D721Med (cell line): ENCODE results near the gene UQCRQ.

Source experiments
- DNase-seq: peaks from one replicate; pipeline ENCODE4 v3.0.0; 2011; ENCODE audit warnings: low spot score; ENCODE audit not compliant: insufficient read length
- FAIRE-seq: peaks from 2 replicates; lab custom pipeline; 2011; peaks lifted over from hg19 to GRCh38; lab: Jason Lieb, UNC
- TF ChIP-seq, protein P1 (sequence below): IDR thresholded peaks from 2 replicates; pipeline ENCODE4 v1.5.1; 2012; ENCODE audit warnings: mild to moderate bottlenecking, control low read depth; ENCODE audit not compliant: insufficient read depth; ENCODE audit errors: missing control alignments

The UQCRQ gene

DNA sequence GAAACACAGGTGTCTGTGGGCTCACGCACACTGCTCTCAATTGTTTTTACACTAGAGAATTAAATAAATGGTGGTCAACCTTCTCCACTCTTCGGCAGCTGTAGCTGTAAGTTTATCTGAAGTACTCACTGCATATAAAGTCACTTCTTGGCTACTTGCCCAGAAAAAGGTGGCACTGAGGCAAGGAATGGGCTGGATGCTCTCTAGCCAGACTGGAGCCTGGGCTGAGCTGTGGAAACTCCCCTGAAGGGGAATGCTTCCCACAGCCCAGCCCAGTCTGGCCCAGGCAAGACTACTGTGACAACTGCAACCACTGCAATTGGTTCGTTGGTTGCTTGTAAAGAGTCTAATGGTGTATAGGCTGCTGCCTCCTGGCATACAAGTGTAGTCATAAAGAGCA is 11.5 kb downstream of the UQCRQ start:
- DNase-seq, result no peak
- TF ChIP-seq, protein P1, sequence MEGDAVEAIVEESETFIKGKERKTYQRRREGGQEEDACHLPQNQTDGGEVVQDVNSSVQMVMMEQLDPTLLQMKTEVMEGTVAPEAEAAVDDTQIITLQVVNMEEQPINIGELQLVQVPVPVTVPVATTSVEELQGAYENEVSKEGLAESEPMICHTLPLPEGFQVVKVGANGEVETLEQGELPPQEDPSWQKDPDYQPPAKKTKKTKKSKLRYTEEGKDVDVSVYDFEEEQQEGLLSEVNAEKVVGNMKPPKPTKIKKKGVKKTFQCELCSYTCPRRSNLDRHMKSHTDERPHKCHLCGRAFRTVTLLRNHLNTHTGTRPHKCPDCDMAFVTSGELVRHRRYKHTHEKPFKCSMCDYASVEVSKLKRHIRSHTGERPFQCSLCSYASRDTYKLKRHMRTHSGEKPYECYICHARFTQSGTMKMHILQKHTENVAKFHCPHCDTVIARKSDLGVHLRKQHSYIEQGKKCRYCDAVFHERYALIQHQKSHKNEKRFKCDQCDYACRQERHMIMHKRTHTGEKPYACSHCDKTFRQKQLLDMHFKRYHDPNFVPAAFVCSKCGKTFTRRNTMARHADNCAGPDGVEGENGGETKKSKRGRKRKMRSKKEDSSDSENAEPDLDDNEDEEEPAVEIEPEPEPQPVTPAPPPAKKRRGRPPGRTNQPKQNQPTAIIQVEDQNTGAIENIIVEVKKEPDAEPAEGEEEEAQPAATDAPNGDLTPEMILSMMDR, result no peak
- no peak for FAIRE-seq

DNA sequence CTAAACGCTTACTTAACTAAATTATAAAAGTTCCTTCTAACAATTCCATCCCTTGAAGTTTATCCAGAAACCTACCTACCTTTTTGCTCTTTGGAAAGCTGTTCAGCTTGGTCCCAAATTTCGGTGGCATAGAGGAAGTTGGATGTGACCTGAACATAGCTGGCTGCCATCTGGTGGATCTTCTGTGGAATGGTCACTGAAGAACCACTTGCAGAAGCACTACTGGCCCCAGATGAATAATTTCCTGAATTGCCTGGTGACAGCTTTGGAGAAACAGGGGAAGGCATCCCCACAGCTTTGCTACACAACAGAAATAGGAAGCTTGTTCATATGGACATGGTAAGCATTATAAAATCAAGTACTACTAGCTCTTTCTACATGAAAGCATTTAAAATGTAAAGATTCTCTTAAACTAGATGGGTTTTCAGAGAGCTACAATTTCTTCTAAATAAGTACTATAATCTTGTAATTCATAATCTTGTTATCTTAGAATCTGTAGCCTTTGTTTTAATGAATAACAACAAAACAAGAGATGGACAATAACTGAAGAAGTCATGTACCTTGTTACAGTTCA is 16.9 kb downstream of the UQCRQ start:
- TF ChIP-seq, protein P1, result peak; percentile 52
- no peak for FAIRE-seq
- no peak for DNase-seq

DNA sequence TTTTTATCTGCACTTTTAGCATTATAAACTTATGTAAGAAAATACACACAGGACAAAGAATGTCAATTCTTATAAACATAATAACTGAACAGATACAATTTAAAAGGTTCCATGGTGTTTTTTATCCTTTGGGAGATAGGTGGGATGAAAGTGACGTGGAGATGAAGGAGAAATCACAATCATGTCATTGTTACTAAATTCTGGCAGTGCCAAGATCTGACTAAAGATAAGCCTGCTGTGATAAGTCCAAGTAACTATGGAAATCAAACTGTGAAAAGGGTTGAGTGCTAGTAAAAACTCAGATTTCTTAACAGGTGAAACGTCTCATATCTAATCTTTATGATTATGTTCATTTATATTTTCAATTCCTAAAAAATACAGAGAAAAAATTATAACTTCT is 18.1 kb downstream of the UQCRQ start:
- TF ChIP-seq, protein P1, result no peak
- DNase-seq (no peak), FAIRE-seq (no peak)

DNA sequence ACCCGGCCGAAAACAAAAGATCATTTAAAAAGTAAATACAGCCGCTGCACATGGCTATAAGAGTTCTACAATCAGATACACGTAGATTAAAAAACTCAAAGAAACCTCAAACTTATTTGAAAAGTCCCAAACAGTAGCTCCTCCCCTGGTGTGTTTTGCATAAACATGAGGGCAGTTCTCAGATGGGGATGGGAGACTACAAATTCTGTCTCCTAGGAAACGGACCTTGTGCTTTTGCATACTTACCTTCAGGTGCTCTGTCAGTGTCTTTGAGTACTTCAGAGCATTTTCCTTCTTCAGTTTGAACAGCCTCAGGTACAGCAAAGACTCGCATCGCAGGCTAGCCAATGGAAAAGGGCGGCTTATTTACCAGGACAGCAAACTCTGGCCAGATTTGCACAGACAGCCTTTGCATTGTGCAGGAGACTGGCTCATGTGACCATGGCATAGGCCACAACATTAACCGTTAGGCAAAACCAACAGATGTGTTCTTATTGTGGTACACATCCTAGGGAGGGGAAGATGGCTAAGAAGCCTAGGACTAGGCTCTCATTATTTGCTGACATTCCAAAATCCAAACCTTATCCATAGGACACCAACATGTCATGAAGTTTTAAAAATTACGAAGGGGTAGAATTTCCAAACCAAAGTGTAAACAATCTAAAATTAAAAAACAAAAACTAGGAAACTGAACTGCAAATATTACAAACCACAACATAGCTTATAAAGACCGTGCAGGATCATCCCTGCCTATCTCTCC is 19.8 kb downstream of the UQCRQ start:
- no peak for DNase-seq
- no peak for FAIRE-seq
- TF ChIP-seq, protein P1, result no peak

DNA sequence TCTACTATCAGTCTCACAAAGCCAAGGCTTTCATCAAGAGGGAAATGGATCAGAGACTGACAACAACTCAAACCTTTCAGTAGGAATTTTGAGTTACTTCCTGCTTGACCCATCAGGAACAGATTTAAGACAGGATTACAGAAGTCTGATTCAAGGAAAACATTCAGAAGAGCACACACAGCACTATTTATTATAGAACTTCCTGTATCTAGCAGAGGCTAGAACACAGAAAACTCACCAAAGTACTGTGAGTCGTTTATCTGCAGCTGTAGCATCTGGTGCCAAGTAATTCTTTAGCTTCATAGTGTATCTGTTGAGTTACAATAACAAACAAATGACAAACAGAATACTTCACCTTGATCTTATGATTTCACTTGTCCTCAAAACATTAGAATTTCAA is 20.8 kb downstream of the UQCRQ start:
- FAIRE-seq, result no peak
- no peak for DNase-seq
- TF ChIP-seq, protein P1, result no peak

DNA sequence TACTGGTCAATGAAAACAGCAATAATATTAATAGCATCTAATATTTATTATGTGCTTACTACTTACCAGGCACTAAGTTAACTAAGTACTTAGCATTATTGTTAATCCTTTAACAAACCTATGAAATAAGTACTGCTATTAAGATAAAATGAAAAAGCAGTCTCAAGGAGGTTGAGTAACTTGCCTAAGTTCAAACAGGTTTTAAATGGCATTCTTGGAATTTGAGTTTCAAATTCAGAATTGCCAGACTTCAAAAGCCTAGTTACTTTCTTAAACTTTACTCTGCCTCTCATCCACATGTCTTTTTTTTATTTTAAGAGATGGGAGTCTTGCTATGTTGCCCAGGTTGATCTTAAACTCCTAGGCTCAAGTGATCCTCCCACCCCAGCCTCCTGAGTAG is 23.1 kb downstream of the UQCRQ start:
- FAIRE-seq (no peak), DNase-seq (no peak)
- TF ChIP-seq, protein P1, result no peak

DNA sequence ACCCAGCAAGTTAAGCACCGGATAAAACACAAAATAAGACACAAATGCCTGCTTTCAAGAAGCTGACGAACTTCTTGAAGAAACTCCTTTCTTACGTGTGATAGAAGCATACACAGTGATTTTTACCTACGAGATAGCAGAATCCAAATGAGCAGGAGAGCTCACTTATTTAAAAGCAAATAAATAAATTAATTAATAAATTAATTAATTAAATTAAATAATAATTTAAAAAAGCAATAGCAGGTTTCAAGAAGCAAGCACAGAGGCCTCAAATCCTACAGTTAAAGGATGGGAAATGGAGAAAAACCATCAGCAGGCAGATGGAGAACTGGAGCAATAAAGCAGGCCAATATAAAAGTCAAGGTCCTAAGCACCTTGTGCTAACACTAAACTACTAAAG is 24.4 kb downstream of the UQCRQ start:
- no peak for FAIRE-seq
- no peak for DNase-seq
- TF ChIP-seq, protein P1, result no peak
